Astrocyte (in vitro differentiated cells and primary cell): ENCODE data around the gene ASIC3. TPM values are rescaled to one million over a fixed set of nuclear protein-coding genes. Genes with fewer than 3 reads are reported as not detected.

Experiments
- DNase-seq: peaks from one replicate; pipeline ENCODE4 v3.0.0-alpha.2; 2010; ENCODE audit warnings: low read depth
- FAIRE-seq: peaks from 2 replicates; lab custom pipeline; 2011; peaks lifted over from hg19 to GRCh38; lab: Jason Lieb, UNC
- H2AFZ ChIP-seq: 2 replicates; pipeline ENCODE4 v1.6.0; 2012; ENCODE audit warnings: low read depth, low read length, inconsistent platforms
- H3K27ac ChIP-seq: 2 replicates; pipeline ENCODE4 v1.5.1; 2011; ENCODE audit warnings: low read depth, low read length, inconsistent platforms
- H3K27me3 ChIP-seq: 2 replicates; pipeline ENCODE4 v1.6.0; 2011; ENCODE audit warnings: low read length, inconsistent platforms; ENCODE audit not compliant: insufficient read depth
- H3K36me3 ChIP-seq: 2 replicates; pipeline ENCODE4 v1.5.1; 2011; ENCODE audit warnings: low read length, inconsistent platforms; ENCODE audit not compliant: insufficient read depth
- H3K4me1 ChIP-seq: 2 replicates; pipeline ENCODE4 v1.5.1; 2011; ENCODE audit warnings: low read length, inconsistent platforms; ENCODE audit not compliant: insufficient read depth
- H3K4me2 ChIP-seq: 2 replicates; pipeline ENCODE4 v1.6.0; 2012; ENCODE audit warnings: low read length, inconsistent platforms
- H3K4me3 ChIP-seq: 2 replicates; pipeline ENCODE4 v1.5.1; 2011; ENCODE audit warnings: low read depth, mild to moderate bottlenecking, low read length, inconsistent platforms; ENCODE audit not compliant: insufficient read depth
- H3K79me2 ChIP-seq: 2 replicates; pipeline ENCODE4 v1.6.0; 2012; ENCODE audit warnings: mild to moderate bottlenecking, low read length, inconsistent platforms; ENCODE audit not compliant: insufficient read depth
- H3K9ac ChIP-seq: 2 replicates; pipeline ENCODE4 v1.6.0; 2012; ENCODE audit warnings: mild to moderate bottlenecking, low read length, inconsistent platforms
- H3K9me3 ChIP-seq: 2 replicates; pipeline ENCODE4 v1.5.1; 2012; ENCODE audit warnings: low read depth, mild to moderate bottlenecking, low read length, inconsistent platforms; ENCODE audit not compliant: insufficient read depth
- H4K20me1 ChIP-seq: 2 replicates; pipeline ENCODE4 v1.6.0; 2012; ENCODE audit warnings: low read length, inconsistent platforms; ENCODE audit not compliant: insufficient read depth
- H3K27ac Mint-ChIP-seq: one replicate; pipeline ENCODE4 v1.8.0; 2021; ENCODE audit warnings: mild to moderate bottlenecking, mixed read lengths; ENCODE audit not compliant: unreplicated experiment
- H3K27me3 Mint-ChIP-seq: one replicate; pipeline ENCODE4 v1.8.0; 2021; ENCODE audit warnings: low read depth, mixed read lengths; ENCODE audit not compliant: unreplicated experiment
- H3K36me3 Mint-ChIP-seq: one replicate; pipeline ENCODE4 v1.8.0; 2021; ENCODE audit warnings: low read depth, mixed read lengths; ENCODE audit not compliant: unreplicated experiment
- H3K4me1 Mint-ChIP-seq: one replicate; pipeline ENCODE4 v1.8.0; 2021; ENCODE audit warnings: low read depth, mixed read lengths; ENCODE audit not compliant: unreplicated experiment
- H3K4me3 Mint-ChIP-seq: one replicate; pipeline ENCODE4 v1.8.0; 2021; ENCODE audit warnings: mild to moderate bottlenecking, moderate library complexity, mixed read lengths; ENCODE audit not compliant: unreplicated experiment
- H3K9me3 Mint-ChIP-seq: one replicate; pipeline ENCODE4 v1.8.0; 2021; ENCODE audit warnings: mild to moderate bottlenecking, mixed read lengths; ENCODE audit not compliant: unreplicated experiment
- EZH2 ChIP-seq: IDR thresholded peaks from 2 replicates; pipeline ENCODE4 v1.6.1; 2012; ENCODE audit warnings: mild to moderate bottlenecking, low read length, inconsistent platforms; ENCODE audit not compliant: insufficient read depth
- total RNA-seq: library from RNA; stranded (reverse); gene quantifications from 2 replicates; pipeline ENCODE4 v1.2.1, GENCODE V29; 2021
- TF ChIP-seq, protein P1 (sequence below): IDR thresholded peaks from 2 replicates; pipeline ENCODE4 v1.5.1; 2011; ENCODE audit warnings: low read depth, mild to moderate bottlenecking, inconsistent platforms, low read length, moderate library complexity; ENCODE audit not compliant: insufficient read depth

Gene ASIC3
- total RNA-seq, 1 donor from 2014 or later = 3.9 TPM

DNA sequence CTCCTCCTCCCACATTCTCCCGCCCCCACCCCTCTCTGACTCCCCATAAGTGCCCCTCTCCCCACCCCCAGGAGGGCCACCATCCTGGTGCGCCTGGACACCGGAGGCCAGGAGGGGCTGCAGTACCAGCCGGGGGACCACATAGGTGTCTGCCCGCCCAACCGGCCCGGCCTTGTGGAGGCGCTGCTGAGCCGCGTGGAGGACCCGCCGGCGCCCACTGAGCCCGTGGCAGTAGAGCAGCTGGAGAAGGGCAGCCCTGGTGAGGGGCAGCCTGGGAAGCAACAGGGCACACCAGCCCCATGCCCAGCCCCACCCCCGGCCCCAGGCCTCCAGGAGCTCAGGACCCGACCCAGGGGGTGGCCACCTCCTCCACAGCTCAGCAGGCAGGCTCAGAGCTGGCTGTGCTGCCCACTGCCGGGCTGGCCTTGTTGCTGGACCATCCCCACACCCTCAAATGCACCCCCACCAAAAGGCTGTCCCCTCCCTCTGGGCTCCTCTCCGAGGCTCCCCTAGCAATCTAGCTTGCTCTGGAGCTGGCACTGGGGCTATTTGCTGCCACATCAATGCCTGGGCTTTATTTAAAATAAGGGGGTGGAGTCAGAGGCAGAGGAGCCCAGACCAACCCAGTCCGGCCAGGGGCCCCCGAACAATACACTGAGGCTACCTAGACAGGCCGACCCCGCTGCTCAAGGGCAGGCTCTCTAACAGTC is 38.8 kb upstream of the ASIC3 start:
- Mint-ChIP-seq H3K27ac (no peak overlapping the region), H3K4me1 (peaks cover 15% of the 10 kb centered on the region), H3K36me3 (peaks cover 6% of the 10 kb centered on the region), H3K27me3 (peaks cover 36% of the 10 kb centered on the region), H3K4me3 (no peak overlapping the region), H3K9me3 (no peaks in the 10 kb centered on the region)
- Histone ChIP-seq H3K36me3 (no peaks in the 10 kb centered on the region), H3K9ac (no peak overlapping the region), H3K27me3 (peaks cover 7% of the 10 kb centered on the region), H3K9me3 (no peaks in the 10 kb centered on the region), H2AFZ (no peak overlapping the region), H3K79me2 (no peaks in the 10 kb centered on the region), H3K4me1 (peaks cover 13% of the 10 kb centered on the region), H3K27ac (no peak overlapping the region), H3K4me2 (no peak overlapping the region), H4K20me1 (no peaks in the 10 kb centered on the region), H3K4me3 (no peak overlapping the region)
- TF ChIP-seq, protein P1, sequence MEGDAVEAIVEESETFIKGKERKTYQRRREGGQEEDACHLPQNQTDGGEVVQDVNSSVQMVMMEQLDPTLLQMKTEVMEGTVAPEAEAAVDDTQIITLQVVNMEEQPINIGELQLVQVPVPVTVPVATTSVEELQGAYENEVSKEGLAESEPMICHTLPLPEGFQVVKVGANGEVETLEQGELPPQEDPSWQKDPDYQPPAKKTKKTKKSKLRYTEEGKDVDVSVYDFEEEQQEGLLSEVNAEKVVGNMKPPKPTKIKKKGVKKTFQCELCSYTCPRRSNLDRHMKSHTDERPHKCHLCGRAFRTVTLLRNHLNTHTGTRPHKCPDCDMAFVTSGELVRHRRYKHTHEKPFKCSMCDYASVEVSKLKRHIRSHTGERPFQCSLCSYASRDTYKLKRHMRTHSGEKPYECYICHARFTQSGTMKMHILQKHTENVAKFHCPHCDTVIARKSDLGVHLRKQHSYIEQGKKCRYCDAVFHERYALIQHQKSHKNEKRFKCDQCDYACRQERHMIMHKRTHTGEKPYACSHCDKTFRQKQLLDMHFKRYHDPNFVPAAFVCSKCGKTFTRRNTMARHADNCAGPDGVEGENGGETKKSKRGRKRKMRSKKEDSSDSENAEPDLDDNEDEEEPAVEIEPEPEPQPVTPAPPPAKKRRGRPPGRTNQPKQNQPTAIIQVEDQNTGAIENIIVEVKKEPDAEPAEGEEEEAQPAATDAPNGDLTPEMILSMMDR = no peak
- no peak for TF ChIP-seq EZH2
- DNase-seq = no peak
- FAIRE-seq = no peak

DNA sequence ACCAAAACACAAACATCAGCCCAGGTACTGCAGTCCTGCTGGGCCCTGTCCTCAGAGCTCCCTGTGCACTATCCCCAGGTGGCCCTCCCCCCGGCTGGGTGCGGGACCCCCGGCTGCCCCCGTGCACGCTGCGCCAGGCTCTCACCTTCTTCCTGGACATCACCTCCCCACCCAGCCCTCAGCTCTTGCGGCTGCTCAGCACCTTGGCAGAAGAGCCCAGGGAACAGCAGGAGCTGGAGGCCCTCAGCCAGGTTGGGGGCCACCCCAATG is 38.4 kb upstream of the ASIC3 start:
- FAIRE-seq (no peak), DNase-seq (no peak)
- Mint-ChIP-seq H3K27ac (no peak overlapping the region), H3K27me3 (peaks cover 37% of the 10 kb centered on the region), H3K4me3 (no peak overlapping the region), H3K9me3 (no peaks in the 10 kb centered on the region), H3K4me1 (peaks cover 15% of the 10 kb centered on the region), H3K36me3 (peaks cover 6% of the 10 kb centered on the region)
- H3K4me1 ChIP-seq = peaks cover 13% of the 10 kb centered on the region
- H3K79me2 ChIP-seq = no peaks in the 10 kb centered on the region
- H2AFZ ChIP-seq = no peak overlapping the region
- H3K27ac ChIP-seq = no peak overlapping the region
- H3K4me3 ChIP-seq = no peak overlapping the region
- peak overlapping the region; percentile 50 for H3K4me2 ChIP-seq
- TF ChIP-seq EZH2 = no peak
- TF ChIP-seq, protein P1 = no peak
- H3K27me3 ChIP-seq = peaks cover 7% of the 10 kb centered on the region
- no peak overlapping the region for H3K9ac ChIP-seq
- H4K20me1 ChIP-seq = no peaks in the 10 kb centered on the region
- H3K36me3 ChIP-seq = no peaks in the 10 kb centered on the region
- H3K9me3 ChIP-seq = no peaks in the 10 kb centered on the region
